Suprapubic skin (tissue), 4 donors: ENCODE measurements around the gene NRG3. TPM values are rescaled to one million over a fixed set of nuclear protein-coding genes. Genes with fewer than 3 reads are reported as not detected.

Experiments used
- DNase-seq, 2 donors: peaks; one replicate each; pipeline ENCODE4 v3.0.0-alpha.2; 2019; ENCODE audit warnings: low spot score in 2 of 2
- H3K27ac ChIP-seq: fragments of 200-600 bp; sonication (generic); one replicate; pipeline ENCODE4 v1.5.1; 2019
- H3K27me3 ChIP-seq: fragments of 200-600 bp; sonication (generic); one replicate; pipeline ENCODE4 v1.5.1; 2019
- H3K36me3 ChIP-seq: fragments of 200-600 bp; sonication (generic); one replicate; pipeline ENCODE4 v1.5.1; 2019
- H3K4me1 ChIP-seq: fragments of 200-600 bp; sonication (generic); one replicate; pipeline ENCODE4 v1.5.1; 2019
- H3K4me3 ChIP-seq: fragments of 200-600 bp; sonication (generic); one replicate; pipeline ENCODE4 v1.5.1; 2019; ENCODE audit warnings: mild to moderate bottlenecking
- H3K9me3 ChIP-seq: fragments of 200-600 bp; sonication (generic); one replicate; pipeline ENCODE4 v1.5.1; 2019
- EP300 ChIP-seq: sonication (generic); formaldehyde crosslinking; IDR thresholded peaks from one replicate; pipeline ENCODE4 v1.6.1; 2017; ENCODE audit warnings: antibody characterized with exemption
- POLR2A ChIP-seq, 2 donors: fragments of 450-650 bp; IDR thresholded peaks; one replicate each; pipeline ENCODE4 v1.6.1; 2017; ENCODE audit warnings: antibody characterized with exemption in 2 of 2, mild to moderate bottlenecking in 2 of 2, moderate library complexity in 2 of 2
- POLR2AphosphoS5 ChIP-seq, 3 donors: sonication (generic); formaldehyde crosslinking; IDR thresholded peaks; one replicate each; pipeline ENCODE4 v1.6.1; 2017; ENCODE audit warnings: antibody characterized with exemption in 3 of 3
- WGBS: methylation state at CpG from one replicate; pipeline ENCODE4 v1.1.5; 2018; 5-methylcytosine and 5-hydroxymethylcytosine counted together
- total RNA-seq, 4 donors: library from RNA; depleted of rRNA; stranded (reverse); fragments of >200 nt; gene quantifications; one replicate each; pipeline ENCODE4 v1.1.0, GENCODE V29; 2016
- TF ChIP-seq, protein P1 (sequence below), 2 donors: fragments of 200-600 bp in 1 of 2; fragments of 450-650 bp in 1 of 2; sonication (generic) in 1 of 2; IDR thresholded peaks; one replicate each; pipeline ENCODE4 v1.5.1; 2016 to 2019; ENCODE audit warnings: antibody characterized with exemption in 2 of 2, mild to moderate bottlenecking in 1 of 2, moderate library complexity in 1 of 2

NRG3 gene
- total RNA-seq, 4 donors from 2014 or later = 0.65 to 3.5 (median 1.3) TPM

DNA sequence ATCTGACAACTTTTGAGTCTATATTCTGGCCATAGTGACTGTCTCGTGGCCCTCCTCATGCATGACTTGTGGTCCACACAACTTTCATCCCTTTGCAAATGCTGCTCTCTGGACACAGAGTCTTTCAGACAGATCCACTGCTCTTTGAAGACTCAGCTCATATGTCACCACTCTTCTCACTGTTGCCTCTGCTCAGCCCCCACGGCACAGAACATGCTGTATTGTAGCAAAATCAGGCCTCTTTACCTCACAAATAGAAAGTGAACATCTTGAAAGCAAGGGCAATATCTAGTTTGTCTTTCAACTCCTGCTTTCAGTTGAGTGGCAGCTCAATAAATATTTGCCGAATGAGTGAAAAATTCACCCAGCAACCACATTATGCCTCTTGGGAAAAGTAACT is 443.5 kb downstream of the NRG3 start:
- H3K27me3 ChIP-seq = no peaks in the 10 kb centered on the region
- no peak for DNase-seq
- no peak overlapping the region for H3K27ac ChIP-seq
- 47% methylated on average over 3 of the region's 3 CpGs for WGBS
- H3K4me1 ChIP-seq = no peaks in the 10 kb centered on the region
- no peaks in the 10 kb centered on the region for H3K36me3 ChIP-seq
- H3K4me3 ChIP-seq = no peak overlapping the region
- no peaks in the 10 kb centered on the region for H3K9me3 ChIP-seq
- TF ChIP-seq POLR2AphosphoS5 (IDR thresholded peaks at IDR 0.05) (no peak), EP300 (no peak), POLR2A (IDR thresholded peaks at IDR 0.05) (no peak)
- TF ChIP-seq, protein P1, sequence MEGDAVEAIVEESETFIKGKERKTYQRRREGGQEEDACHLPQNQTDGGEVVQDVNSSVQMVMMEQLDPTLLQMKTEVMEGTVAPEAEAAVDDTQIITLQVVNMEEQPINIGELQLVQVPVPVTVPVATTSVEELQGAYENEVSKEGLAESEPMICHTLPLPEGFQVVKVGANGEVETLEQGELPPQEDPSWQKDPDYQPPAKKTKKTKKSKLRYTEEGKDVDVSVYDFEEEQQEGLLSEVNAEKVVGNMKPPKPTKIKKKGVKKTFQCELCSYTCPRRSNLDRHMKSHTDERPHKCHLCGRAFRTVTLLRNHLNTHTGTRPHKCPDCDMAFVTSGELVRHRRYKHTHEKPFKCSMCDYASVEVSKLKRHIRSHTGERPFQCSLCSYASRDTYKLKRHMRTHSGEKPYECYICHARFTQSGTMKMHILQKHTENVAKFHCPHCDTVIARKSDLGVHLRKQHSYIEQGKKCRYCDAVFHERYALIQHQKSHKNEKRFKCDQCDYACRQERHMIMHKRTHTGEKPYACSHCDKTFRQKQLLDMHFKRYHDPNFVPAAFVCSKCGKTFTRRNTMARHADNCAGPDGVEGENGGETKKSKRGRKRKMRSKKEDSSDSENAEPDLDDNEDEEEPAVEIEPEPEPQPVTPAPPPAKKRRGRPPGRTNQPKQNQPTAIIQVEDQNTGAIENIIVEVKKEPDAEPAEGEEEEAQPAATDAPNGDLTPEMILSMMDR (IDR thresholded peaks at IDR 0.05) = no peak

DNA sequence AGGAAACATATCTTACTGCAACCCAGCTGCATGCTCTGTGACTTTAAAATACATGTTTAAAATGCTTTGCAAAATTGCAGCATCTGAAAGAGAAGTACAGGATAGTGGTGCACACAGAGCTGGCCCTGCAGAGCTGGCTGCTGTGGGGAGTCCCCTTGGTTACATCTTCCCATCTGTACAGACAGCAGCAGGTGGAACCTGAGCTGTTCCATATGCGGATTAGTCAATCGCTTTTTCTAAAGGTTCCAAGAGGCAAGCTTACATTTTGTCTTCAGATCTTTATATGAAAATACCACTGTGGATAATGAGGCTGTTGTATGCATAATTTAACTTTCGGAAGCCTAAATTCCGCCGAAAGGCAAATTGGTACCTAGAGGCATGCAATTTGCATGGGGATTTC is 444.1 kb downstream of the NRG3 start:
- no peaks in the 10 kb centered on the region for H3K36me3 ChIP-seq
- no peak overlapping the region for H3K27ac ChIP-seq
- 51% methylated on average over 5 of the region's 5 CpGs for WGBS
- H3K4me1 ChIP-seq = no peaks in the 10 kb centered on the region
- TF ChIP-seq EP300 (no peak), POLR2A (IDR thresholded peaks at IDR 0.05) (no peak), POLR2AphosphoS5 (IDR thresholded peaks at IDR 0.05) (no peak)
- TF ChIP-seq, protein P1 (IDR thresholded peaks at IDR 0.05) = no peak
- H3K9me3 ChIP-seq = no peaks in the 10 kb centered on the region
- no peaks in the 10 kb centered on the region for H3K27me3 ChIP-seq
- H3K4me3 ChIP-seq = no peak overlapping the region
- DNase-seq = no peak

DNA sequence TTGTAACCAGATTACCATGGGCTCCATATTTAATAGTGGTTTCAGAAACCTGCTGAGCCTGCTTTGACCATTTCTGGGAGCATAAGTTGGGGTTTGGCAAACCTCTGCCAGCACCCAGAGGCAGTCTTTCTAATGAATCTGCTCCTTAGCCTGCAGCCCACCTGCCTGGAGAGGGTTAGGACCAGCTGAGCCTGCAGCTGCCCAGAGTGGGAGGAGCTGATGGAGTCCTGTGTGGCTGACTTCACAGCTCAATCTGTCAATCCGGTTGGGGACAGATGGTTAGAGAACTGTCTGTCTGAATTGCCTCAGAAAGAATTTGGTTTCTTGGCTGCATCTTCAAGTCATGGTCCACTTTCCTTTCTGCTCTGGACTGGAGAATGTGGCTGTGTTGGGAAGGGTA is 444.6 kb downstream of the NRG3 start:
- Histone ChIP-seq H3K4me1 (no peaks in the 10 kb centered on the region), H3K27me3 (no peaks in the 10 kb centered on the region), H3K36me3 (no peaks in the 10 kb centered on the region), H3K9me3 (no peaks in the 10 kb centered on the region), H3K27ac (no peak overlapping the region), H3K4me3 (no peak overlapping the region)
- DNase-seq = no peak
- no peak for TF ChIP-seq EP300
- TF ChIP-seq POLR2AphosphoS5 (IDR thresholded peaks at IDR 0.05) = no peak
- TF ChIP-seq, protein P1 (IDR thresholded peaks at IDR 0.05) = no peak
- no peak for TF ChIP-seq POLR2A (IDR thresholded peaks at IDR 0.05)
- WGBS = no CpG with 5 or more reads among the region's 1 CpG

DNA sequence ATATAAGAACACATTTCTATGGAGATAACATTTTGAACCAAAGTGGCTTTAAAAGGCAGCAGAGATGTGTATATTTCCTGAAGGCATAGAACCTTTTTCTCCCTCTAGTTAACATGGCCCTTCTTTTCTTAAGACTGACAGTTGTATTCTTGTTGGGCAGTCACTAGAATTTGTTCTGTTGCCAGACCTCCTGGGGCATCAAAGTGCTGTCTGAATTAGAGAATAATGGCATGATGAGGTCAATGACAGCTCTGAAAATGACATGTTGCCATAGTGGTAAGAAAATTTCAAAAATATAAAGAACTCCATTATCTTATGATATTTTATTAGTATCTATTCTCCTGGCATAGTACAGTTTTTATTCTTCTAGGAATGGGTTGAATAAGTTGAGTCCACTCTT is 446.7 kb downstream of the NRG3 start:
- no peaks in the 10 kb centered on the region for H3K27me3 ChIP-seq
- H3K9me3 ChIP-seq = no peaks in the 10 kb centered on the region
- H3K27ac ChIP-seq = no peak overlapping the region
- DNase-seq = no peak
- H3K36me3 ChIP-seq = no peaks in the 10 kb centered on the region
- TF ChIP-seq, protein P1 (IDR thresholded peaks at IDR 0.05) = no peak
- TF ChIP-seq EP300 (no peak), POLR2AphosphoS5 (IDR thresholded peaks at IDR 0.05) (no peak), POLR2A (IDR thresholded peaks at IDR 0.05) (no peak)
- no peak overlapping the region for H3K4me3 ChIP-seq
- no peaks in the 10 kb centered on the region for H3K4me1 ChIP-seq

DNA sequence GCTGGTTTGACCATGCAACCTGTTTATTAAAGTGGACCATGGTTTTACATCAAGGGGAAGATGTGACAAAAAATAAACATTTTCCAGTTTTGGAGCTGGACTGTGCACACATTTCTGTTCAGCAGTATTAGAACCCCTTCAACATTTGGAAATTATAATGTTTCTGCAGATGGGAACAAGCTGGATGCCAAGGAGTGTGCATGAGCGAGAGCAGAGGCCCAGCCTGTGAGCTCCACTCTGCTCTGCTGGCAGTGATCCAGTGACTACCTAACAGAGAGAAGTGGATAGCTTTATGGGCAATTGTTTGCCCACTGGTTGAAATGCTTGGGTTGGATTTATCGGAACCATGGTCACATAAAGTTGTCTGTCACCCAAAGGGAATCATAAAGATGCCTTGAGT is 456.7 kb downstream of the NRG3 start:
- no peaks in the 10 kb centered on the region for H3K4me1 ChIP-seq
- TF ChIP-seq, protein P1 (IDR thresholded peaks at IDR 0.05) = no peak
- TF ChIP-seq EP300 (no peak), POLR2A (IDR thresholded peaks at IDR 0.05) (no peak), POLR2AphosphoS5 (IDR thresholded peaks at IDR 0.05) (no peak)
- H3K4me3 ChIP-seq = no peak overlapping the region
- DNase-seq = no peak
- WGBS = 66% methylated on average over 2 of the region's 2 CpGs
- no peaks in the 10 kb centered on the region for H3K9me3 ChIP-seq
- no peaks in the 10 kb centered on the region for H3K27me3 ChIP-seq
- no peak overlapping the region for H3K27ac ChIP-seq
- H3K36me3 ChIP-seq = no peaks in the 10 kb centered on the region
